Nephron (organoid): Measurements from ENCODE around the gene KIF16B.

Source experiments
- H3K27ac Mint-ChIP-seq, 3 experiments: 2 replicates each; pipeline ENCODE4 v1.8.0; 2020; ENCODE audit warnings: mixed read lengths in 3 of 3, mild to moderate bottlenecking in 2 of 3, moderate library complexity in 1 of 3
- H3K27me3 Mint-ChIP-seq: 2 replicates; pipeline ENCODE4 v1.8.0; 2021; ENCODE audit warnings: low read depth, mild to moderate bottlenecking, moderate library complexity, mixed read lengths
- H3K36me3 Mint-ChIP-seq: 2 replicates; pipeline ENCODE4 v1.8.0; 2020; ENCODE audit warnings: low read depth, mixed read lengths
- H3K4me1 Mint-ChIP-seq: 2 replicates; pipeline ENCODE4 v1.8.0; 2020; ENCODE audit warnings: mixed read lengths
- H3K4me3 Mint-ChIP-seq, 3 experiments: 2 replicates each; pipeline ENCODE4 v1.8.0; 2020; ENCODE audit warnings: mild to moderate bottlenecking in 3 of 3, mixed read lengths in 3 of 3, moderate library complexity in 2 of 3
- H3K9me3 Mint-ChIP-seq: 2 replicates; pipeline ENCODE4 v1.8.0; 2020; ENCODE audit warnings: mixed read lengths
- TF ChIP-seq, protein P1 (sequence below), 3 experiments: fragments of 200-600 bp; sonication (generic); IDR thresholded peaks; one replicate each; pipeline ENCODE4 v1.5.0; 2021; ENCODE audit warnings: antibody characterized with exemption in 3 of 3; ENCODE audit not compliant: unreplicated experiment in 3 of 3

Gene KIF16B

DNA sequence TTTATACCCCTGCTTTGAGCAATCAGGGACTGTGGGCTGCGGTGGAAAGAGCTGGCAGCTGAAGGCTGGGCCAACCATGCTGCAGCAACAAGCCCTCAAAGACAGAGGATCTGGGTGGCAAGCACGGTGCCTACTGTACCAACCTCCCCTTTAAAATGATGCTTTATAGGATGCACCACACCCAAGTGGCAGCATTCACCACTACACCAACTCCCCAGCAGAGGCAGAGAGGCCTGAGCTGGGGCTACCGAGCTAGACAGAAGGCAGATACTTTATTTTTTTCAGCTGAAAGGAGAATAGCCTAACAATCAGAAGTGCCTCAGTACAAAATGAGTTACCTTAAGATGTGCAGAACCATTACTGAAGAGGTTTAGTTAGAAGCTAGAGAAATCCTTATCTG is 31.4 kb downstream of the KIF16B start:
- no peak overlapping the region for H3K27ac Mint-ChIP-seq
- TF ChIP-seq, protein P1, sequence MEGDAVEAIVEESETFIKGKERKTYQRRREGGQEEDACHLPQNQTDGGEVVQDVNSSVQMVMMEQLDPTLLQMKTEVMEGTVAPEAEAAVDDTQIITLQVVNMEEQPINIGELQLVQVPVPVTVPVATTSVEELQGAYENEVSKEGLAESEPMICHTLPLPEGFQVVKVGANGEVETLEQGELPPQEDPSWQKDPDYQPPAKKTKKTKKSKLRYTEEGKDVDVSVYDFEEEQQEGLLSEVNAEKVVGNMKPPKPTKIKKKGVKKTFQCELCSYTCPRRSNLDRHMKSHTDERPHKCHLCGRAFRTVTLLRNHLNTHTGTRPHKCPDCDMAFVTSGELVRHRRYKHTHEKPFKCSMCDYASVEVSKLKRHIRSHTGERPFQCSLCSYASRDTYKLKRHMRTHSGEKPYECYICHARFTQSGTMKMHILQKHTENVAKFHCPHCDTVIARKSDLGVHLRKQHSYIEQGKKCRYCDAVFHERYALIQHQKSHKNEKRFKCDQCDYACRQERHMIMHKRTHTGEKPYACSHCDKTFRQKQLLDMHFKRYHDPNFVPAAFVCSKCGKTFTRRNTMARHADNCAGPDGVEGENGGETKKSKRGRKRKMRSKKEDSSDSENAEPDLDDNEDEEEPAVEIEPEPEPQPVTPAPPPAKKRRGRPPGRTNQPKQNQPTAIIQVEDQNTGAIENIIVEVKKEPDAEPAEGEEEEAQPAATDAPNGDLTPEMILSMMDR (IDR thresholded peaks at IDR 0.05; ENCODE audit: unreplicated experiment in 3 of 3): no peak
- H3K4me1 Mint-ChIP-seq: no peaks in the 10 kb centered on the region

GRCh38 chr20:16541226-16541625 is 32.0 kb downstream of the KIF16B start:
- Mint-ChIP-seq H3K27me3 (no peaks in the 10 kb centered on the region), H3K4me1 (no peaks in the 10 kb centered on the region), H3K9me3 (no peaks in the 10 kb centered on the region)

More for the DNA sequence above, 31.4 kb downstream of the KIF16B start:
- H3K36me3 Mint-ChIP-seq: peaks cover 3% of the 10 kb centered on the region
- no peaks in the 10 kb centered on the region for H3K27me3 Mint-ChIP-seq
- no peak overlapping the region for H3K4me3 Mint-ChIP-seq
- no peaks in the 10 kb centered on the region for H3K9me3 Mint-ChIP-seq

DNA sequence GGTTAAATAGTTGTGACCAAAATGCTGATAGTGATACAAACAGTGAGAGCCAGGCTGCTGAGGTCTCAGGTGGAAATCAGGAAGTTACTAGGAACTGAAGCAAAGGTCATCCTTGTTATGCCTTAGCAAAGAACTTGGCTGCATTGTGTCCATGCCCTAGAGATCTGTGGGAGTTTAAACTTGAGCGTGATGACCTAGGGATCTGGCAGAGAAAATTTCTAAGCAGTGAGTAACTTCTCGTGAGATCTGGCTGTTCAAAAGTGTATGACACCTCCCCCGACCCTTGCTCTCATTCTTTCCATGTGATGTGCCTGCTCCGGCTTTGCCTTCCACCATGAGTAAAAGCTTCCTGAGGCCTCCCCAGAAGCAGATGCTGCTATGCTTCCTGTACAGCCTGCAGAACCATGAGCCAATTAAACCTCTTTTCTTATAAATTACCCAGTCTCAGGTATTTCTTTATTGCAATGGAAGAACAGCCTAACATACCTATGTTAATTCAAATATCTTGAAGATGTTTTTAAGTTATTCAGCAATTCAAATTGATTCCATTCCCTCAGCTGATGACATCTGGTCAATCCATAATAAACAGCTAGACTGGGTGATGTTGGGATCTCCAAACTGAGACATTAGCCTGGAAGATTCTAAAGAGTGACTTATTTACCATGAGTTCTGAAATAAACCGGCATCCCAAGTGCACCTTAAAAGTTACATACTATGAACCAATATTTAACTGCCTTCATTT is 33.8 kb downstream of the KIF16B start:
- Mint-ChIP-seq H3K9me3 (no peaks in the 10 kb centered on the region), H3K4me1 (no peaks in the 10 kb centered on the region), H3K4me3 (no peak overlapping the region), H3K27ac (no peak overlapping the region), H3K36me3 (peaks cover 3% of the 10 kb centered on the region), H3K27me3 (no peaks in the 10 kb centered on the region)
- TF ChIP-seq, protein P1 (IDR thresholded peaks at IDR 0.05; ENCODE audit: unreplicated experiment in 3 of 3): no peak

More at GRCh38 chr20:16541226-16541625, 32.0 kb downstream of the KIF16B start:
- Mint-ChIP-seq H3K27ac (no peak overlapping the region), H3K36me3 (peaks cover 3% of the 10 kb centered on the region), H3K4me3 (no peak overlapping the region)
- TF ChIP-seq, protein P1 (IDR thresholded peaks at IDR 0.05; ENCODE audit: unreplicated experiment in 3 of 3): no peak

DNA sequence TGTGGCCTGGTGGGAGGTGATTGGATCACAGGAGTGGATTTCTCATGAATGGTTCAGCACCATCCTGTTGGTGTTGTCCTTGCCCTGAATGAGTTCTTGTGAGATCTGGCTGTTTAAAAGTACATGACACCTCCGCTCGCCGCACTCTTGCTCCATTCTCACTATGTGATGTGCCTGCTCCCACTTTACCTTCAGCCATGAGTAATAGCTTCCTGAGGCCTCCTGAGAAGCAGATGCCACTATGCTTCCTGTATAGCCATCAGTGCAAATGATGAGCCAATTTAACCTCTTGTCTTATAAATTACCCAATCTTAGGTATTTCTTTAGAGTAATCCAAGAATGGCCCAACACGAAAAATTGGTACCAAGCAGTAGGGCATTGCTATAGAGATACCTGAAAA is 34.5 kb downstream of the KIF16B start:
- no peaks in the 10 kb centered on the region for H3K4me1 Mint-ChIP-seq
- H3K9me3 Mint-ChIP-seq: no peaks in the 10 kb centered on the region
- H3K36me3 Mint-ChIP-seq: peaks cover 3% of the 10 kb centered on the region
- H3K27me3 Mint-ChIP-seq: no peaks in the 10 kb centered on the region
- H3K27ac Mint-ChIP-seq: no peak overlapping the region
- TF ChIP-seq, protein P1 (IDR thresholded peaks at IDR 0.05; ENCODE audit: unreplicated experiment in 3 of 3): no peak
- no peak overlapping the region for H3K4me3 Mint-ChIP-seq

- peaks cover 3% of the 10 kb centered on the region for H3K36me3 Mint-ChIP-seq
- no peaks in the 10 kb centered on the region for H3K9me3 Mint-ChIP-seq
- TF ChIP-seq, protein P1 (IDR thresholded peaks at IDR 0.05; ENCODE audit: unreplicated experiment in 3 of 3): no peak
- no peak overlapping the region for H3K27ac Mint-ChIP-seq
- H3K4me3 Mint-ChIP-seq: no peak overlapping the region
- H3K27me3 Mint-ChIP-seq: no peaks in the 10 kb centered on the region
- H3K4me1 Mint-ChIP-seq: no peaks in the 10 kb centered on the region
Measured at GRCh38 chr20:16537918-16538317, 35.3 kb downstream of the KIF16B start.
